ENCODE data around the gene SPRR2F. TPM values are rescaled to one million over a fixed set of nuclear protein-coding genes. Genes with fewer than 3 reads are reported as not detected.

The SPRR2F gene
- total RNA-seq, 1 experiment from 2014 or later = not detected

DNA sequence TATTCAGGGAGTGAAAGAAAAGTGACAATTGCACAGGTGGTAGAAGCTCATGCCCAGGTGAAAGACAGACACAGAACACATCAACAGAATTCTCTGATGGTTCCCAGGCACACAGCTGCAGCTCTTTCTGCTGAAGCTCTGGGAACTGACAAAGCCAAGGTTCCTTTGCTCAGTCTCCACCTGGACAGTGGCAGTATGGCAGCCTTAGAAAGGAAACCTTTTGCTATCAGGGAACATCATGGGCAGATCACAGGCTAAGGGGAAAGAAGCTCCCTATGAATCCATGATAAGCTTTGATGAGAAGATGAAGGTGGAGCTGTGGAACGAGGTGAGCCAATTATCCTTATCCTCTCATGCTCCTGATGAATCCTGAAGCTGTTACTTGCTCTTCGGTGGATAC lies 43.1 kb downstream of the SPRR2F start:
- H3K27me3 Mint-ChIP-seq (ENCODE audit: insufficient read depth, unreplicated experiment) = no peaks in the 10 kb centered on the region
- POLR2A ChIA-PET = interaction anchor here (1.5 kb wide), 1 partner anchor 23 kb away, joined by 9 read pairs; the partner anchor contains the start of gene SPRR2E
- H3K36me3 Mint-ChIP-seq (ENCODE audit: insufficient read depth, unreplicated experiment) = no peaks in the 10 kb centered on the region
- no peaks in the 10 kb centered on the region for H3K9me3 Mint-ChIP-seq (ENCODE audit: unreplicated experiment)
- intact Hi-C loops (cut with micrococcal nuclease) = no loop called here
- CTCF ChIA-PET = interaction anchor here (0.6 to 1.1 kb wide), 3 partner anchors 254 to 416 kb away, joined by 3 to 4 read pairs (median 3); no protein-coding TSS in a partner anchor
- no peak for DNase-seq (ENCODE audit: unreplicated experiment)
- no peak overlapping the region for H3K27ac Mint-ChIP-seq (ENCODE audit: low read depth, unreplicated experiment)
- TF ChIP-seq, protein P1, sequence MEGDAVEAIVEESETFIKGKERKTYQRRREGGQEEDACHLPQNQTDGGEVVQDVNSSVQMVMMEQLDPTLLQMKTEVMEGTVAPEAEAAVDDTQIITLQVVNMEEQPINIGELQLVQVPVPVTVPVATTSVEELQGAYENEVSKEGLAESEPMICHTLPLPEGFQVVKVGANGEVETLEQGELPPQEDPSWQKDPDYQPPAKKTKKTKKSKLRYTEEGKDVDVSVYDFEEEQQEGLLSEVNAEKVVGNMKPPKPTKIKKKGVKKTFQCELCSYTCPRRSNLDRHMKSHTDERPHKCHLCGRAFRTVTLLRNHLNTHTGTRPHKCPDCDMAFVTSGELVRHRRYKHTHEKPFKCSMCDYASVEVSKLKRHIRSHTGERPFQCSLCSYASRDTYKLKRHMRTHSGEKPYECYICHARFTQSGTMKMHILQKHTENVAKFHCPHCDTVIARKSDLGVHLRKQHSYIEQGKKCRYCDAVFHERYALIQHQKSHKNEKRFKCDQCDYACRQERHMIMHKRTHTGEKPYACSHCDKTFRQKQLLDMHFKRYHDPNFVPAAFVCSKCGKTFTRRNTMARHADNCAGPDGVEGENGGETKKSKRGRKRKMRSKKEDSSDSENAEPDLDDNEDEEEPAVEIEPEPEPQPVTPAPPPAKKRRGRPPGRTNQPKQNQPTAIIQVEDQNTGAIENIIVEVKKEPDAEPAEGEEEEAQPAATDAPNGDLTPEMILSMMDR (IDR thresholded peaks at IDR 0.05; ENCODE audit: unreplicated experiment) = no peak
- no peaks in the 10 kb centered on the region for H3K4me1 Mint-ChIP-seq (ENCODE audit: insufficient read depth, unreplicated experiment)
- H3K4me3 Mint-ChIP-seq (ENCODE audit: unreplicated experiment) = no peak overlapping the region
- no TSS peak for BruUV-seq (replicated peaks)

Other genes with a start within 250 kb of the SPRR2F start
- gene SMCP, start 235.2 kb downstream of the SPRR2F start, total RNA-seq (2022) = not detected in 2 replicates
- gene IVL, start 205.0 kb downstream of the SPRR2F start, total RNA-seq (2022) = 0.33 and 0.56 TPM in 2 replicates
- gene SPRR5, start 166.3 kb downstream of the SPRR2F start, total RNA-seq (2022) = not detected in 2 replicates
- not detected in 2 replicates for gene SPRR4, start 142.9 kb downstream of the SPRR2F start, total RNA-seq (2022)
- not detected in 2 replicates for gene SPRR1A, start 129.4 kb downstream of the SPRR2F start, total RNA-seq (2022)
- not detected in 2 replicates for gene SPRR3, start 111.8 kb downstream of the SPRR2F start, total RNA-seq (2022)
- 3.5 and 4.0 TPM in 2 replicates for gene SPRR1B, start 82.3 kb downstream of the SPRR2F start, total RNA-seq (2022)
- gene SPRR2D, start 72.4 kb downstream of the SPRR2F start, total RNA-seq (2022) = 430 and 1,071 TPM in 2 replicates
- 7.0 and 15.0 TPM in 2 replicates for gene SPRR2A, start 56.0 kb downstream of the SPRR2F start, total RNA-seq (2022)
- gene SPRR2B, start 41.9 kb downstream of the SPRR2F start, total RNA-seq (2022) = not detected in 2 replicates
- not detected in 2 replicates for gene SPRR2E, start 19.0 kb downstream of the SPRR2F start, total RNA-seq (2022)
- gene SPRR2G, start 37.4 kb upstream of the SPRR2F start, total RNA-seq (2022) = not detected in 2 replicates
- not detected in 2 replicates for gene LELP1, start 89.9 kb upstream of the SPRR2F start, total RNA-seq (2022)
- not detected in 2 replicates for gene PRR9, start 104.1 kb upstream of the SPRR2F start, total RNA-seq (2022)
- not detected in 2 replicates for gene LORICRIN, start 146.2 kb upstream of the SPRR2F start, total RNA-seq (2022)
- not detected in 2 replicates for gene PGLYRP3, start 199.4 kb upstream of the SPRR2F start, total RNA-seq (2022)
- not detected in 2 replicates for gene PGLYRP4, start 235.3 kb upstream of the SPRR2F start, total RNA-seq (2022)
- gene S100A9, start 244.3 kb upstream of the SPRR2F start, total RNA-seq (2022) = 86.4 and 126 TPM in 2 replicates

All from MCF 10A (cell line).